ENCODE measurements around the gene FMNL2.

DNA sequence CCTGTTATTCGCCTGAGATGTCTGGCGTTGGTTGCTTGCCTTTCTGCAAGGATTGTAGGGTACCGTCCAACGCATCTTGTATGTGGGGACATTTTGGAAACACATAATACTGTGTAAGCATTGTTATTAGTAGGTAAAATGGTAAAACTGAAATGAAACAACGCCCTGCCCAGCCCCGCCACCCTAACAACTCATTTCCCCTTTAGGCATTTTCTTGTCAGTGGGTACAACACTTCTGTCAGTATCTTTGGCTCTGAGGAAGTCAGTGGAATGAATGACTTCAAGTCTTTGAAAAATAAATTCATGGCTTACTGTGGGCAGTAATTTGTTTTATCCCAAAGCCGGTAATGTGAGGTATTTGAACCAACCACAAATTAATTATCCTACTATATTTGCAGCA, 86.0 kb downstream of the FMNL2 start:
- TF ChIP-seq POLR2A (IDR thresholded peaks at IDR 0.05), result no peak
- TF ChIP-seq, protein P1, sequence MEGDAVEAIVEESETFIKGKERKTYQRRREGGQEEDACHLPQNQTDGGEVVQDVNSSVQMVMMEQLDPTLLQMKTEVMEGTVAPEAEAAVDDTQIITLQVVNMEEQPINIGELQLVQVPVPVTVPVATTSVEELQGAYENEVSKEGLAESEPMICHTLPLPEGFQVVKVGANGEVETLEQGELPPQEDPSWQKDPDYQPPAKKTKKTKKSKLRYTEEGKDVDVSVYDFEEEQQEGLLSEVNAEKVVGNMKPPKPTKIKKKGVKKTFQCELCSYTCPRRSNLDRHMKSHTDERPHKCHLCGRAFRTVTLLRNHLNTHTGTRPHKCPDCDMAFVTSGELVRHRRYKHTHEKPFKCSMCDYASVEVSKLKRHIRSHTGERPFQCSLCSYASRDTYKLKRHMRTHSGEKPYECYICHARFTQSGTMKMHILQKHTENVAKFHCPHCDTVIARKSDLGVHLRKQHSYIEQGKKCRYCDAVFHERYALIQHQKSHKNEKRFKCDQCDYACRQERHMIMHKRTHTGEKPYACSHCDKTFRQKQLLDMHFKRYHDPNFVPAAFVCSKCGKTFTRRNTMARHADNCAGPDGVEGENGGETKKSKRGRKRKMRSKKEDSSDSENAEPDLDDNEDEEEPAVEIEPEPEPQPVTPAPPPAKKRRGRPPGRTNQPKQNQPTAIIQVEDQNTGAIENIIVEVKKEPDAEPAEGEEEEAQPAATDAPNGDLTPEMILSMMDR (IDR thresholded peaks at IDR 0.05 in 4 of 5, conservative IDR thresholded peaks at IDR 0.05 in 1 of 5), result no peak

All from gastrocnemius medialis (tissue), 4 donors.